Stimulated activated CD8-positive, alpha-beta memory T cell treated with anti-CD3 and anti-CD28 coated beads, Interleukin-12 subunit alpha, Interleukin-12 subunit beta, amount 100 ng/mL, for 24 hours (primary cell): Measurements from ENCODE around the gene CDH4.

Source experiments
- DNase-seq: peaks from one replicate; pipeline ENCODE4 v3.0.0-alpha.2; 2020; ENCODE audit errors: extremely low read depth

Gene CDH4

GRCh38 chr20:61605862-61606557 lies 353.9 kb downstream of the CDH4 start:
- DNase-seq = no peak

DNA sequence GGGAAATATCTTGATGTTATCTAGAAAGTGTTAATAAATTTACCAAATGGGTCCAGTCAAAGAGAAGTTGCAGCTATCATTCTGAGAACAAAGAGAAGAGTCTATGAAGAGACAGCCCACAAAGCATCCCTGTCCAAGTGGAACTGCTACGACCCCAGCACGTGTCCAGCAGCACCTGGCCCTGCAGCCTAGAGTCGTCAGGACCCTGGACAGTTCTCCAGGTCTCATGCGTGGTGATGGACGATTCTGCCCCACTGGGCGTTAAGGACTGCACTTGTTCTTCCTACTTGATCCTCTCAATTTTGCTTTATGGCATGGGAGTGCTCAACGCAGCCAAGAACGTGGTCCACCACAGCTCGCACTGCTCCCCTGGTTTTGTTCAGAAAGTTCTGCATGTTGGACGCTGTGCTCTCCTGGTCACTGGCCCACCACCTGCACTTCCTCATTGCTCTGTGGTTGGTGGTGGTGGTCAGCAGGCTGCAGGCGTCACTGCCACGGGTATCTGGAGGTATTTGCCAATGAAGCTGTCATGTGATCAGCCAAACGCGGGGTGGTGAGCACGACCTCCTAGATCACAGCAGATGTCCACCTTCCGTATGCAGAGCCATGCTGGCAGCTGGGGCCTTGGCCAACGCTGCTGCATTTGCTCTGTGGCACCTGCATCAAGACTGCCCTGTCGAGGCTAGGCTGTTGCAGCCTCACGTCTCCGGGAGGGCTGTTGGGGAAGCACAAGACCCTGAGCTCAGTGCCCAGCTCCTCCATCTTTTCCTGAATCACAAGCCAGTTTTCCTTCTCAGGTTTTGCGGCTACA lies 356.4 kb downstream of the CDH4 start:
- no peak for DNase-seq

DNA sequence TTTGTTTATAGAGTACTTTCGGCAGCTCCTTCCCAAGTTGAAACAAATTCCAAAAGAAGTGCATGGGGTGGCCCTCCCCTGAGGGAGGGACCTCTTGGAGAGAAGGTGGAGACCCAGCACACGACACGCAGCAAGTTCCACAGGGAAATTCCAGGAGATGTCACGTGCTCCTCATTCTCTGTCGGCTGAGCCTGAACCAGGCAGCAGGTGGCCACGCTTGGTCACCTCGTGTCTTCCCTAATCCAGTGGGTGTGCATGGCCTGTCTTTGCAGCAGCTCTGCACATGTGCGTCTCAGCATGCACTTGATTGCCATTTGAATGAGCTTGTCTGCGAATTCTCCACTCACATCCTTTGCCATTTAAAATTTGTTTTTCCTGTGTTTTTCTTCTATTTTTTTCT lies 357.4 kb downstream of the CDH4 start:
- DNase-seq = no peak

- no peak for DNase-seq
These were observed 359.5 kb downstream of the CDH4 start for GRCh38 chr20:61611401-61612180.

GRCh38 chr20:61613917-61614705 lies 362.1 kb downstream of the CDH4 start:
- DNase-seq = no peak

DNA sequence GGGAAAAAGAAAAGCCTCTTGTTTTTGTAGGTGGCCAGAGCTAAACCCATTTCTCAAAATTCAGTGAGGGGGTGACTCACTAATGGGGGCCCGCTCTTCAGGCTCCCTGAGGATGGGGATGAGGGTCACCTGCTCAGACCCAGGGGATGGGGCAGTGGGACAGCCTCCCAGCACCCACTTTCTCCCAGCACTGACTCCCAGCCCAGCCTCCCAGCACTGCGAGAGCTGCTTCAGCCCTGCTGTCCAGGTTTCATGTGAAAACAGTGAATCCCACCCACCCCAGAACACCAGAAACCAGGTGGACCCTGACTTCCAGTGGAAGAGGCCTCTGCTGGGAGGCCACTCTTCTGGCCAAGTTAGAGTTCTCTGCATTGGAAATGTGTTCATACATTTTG lies 362.6 kb downstream of the CDH4 start:
- no peak for DNase-seq

- no peak for DNase-seq
These were observed 363.7 kb downstream of the CDH4 start for GRCh38 chr20:61615806-61616205.

DNA sequence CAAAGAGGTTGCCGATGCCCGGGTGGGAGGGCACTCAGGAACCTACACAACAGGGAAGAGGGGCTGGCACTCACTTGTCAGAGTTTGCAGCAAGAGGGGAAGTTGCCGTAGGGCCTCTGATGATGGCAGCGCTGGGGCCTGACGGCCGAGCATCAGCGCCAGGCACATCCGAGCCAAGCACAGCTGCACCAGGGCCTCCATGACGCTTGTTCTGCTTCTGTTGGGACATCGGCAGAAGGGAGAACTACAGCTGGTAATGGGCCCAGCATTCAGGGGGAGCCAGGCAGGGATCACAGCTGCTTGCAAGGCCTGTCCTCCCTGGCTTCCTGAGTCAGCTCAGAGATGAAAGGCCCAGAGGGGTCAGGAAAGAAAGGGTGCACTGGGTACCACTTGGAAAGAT lies 367.7 kb downstream of the CDH4 start:
- no peak for DNase-seq

GRCh38 chr20:61620174-61620573 lies 368.1 kb downstream of the CDH4 start:
- DNase-seq = no peak

DNA sequence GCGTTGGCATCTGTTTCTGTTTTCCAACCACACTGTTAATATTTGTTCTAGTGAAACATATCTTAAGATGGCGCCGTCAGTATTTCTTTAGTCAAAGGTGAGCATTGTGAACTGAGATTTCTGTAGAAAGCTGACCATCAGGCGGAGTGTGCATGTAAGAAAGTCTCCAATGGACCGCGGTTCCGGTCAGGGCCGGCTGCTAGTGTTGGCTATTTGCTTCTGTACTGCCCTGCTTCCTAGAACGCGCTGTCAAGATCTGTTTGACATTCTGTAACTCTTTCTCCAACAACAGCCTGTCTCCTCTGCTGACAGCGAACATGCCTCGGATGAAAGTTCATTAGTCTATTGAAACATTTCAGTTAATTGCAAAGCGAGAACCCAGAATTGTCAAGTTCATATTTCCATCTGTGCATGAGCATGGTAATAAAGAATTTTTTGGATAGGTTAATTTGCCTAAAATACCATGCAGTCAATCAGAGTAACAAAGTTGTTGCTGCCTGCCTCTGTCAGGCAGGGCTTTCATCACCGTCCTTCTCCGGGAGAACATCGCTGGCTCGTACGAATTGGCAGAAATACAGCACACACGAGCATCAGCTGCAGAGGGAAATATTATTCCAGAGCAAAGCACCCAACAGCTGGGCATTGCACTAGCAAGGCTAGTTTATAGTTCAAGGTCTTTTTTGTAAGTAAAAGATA lies 369.1 kb downstream of the CDH4 start:
- DNase-seq = no peak

DNA sequence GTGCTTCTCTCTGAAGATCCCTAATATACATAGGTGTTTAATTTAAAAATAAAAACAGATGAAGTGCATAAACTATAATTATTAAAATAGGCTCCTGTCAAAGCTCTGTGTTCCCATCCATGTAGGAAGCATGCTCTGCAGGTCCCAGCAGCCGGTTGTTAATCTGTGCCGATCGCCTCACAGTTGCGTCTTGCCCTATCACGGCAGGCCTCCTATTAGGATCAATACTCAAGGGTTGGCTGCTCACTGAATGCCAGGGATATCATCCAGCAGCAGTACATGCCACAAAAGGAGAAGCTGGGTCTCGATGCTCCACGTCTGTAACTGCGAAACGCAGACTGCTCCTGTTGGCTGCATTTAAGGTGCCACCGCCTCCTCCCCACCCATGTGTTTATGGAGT lies 369.8 kb downstream of the CDH4 start:
- no peak for DNase-seq

DNA sequence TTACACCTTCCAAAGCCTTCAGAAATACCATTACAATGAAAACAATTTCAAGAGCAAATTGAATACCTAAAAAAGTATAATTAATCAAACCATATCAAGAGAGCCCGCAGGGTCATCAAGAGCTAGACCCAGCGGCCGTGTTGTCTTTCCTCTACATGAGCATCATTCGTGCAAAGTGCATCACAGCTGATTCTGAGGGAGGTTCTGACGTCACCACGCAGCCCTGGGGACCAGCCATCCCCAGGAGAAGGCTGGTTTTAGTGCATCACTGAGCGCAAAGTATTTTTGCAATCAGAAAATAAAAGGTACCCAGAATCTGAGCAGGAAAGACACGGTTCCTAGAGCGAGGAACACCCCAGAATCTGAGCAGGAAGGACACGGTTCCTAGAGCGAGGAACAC lies 371.4 kb downstream of the CDH4 start:
- DNase-seq = no peak

GRCh38 chr20:61625246-61625645 lies 373.2 kb downstream of the CDH4 start:
- no peak for DNase-seq

DNA sequence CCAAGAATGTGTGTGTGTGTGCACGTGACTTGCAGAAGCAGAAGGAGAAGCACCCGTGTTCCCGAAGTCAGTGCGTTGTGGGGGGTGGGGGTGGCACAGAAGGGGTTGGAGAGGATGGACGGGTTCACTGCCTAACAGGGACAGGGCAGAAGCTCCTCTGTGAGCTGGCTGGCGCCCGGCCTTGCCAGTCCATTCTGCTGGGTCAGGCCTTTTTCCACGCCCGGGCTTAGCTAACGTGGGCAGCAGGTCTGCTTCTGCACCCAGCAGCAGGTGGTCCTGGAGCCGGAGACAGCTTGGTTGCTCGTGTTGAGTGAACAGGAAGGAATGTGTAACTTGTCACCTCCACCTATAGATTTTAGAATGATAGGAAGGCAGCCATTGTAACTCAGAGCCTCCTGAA lies 374.4 kb downstream of the CDH4 start:
- DNase-seq = no peak

DNA sequence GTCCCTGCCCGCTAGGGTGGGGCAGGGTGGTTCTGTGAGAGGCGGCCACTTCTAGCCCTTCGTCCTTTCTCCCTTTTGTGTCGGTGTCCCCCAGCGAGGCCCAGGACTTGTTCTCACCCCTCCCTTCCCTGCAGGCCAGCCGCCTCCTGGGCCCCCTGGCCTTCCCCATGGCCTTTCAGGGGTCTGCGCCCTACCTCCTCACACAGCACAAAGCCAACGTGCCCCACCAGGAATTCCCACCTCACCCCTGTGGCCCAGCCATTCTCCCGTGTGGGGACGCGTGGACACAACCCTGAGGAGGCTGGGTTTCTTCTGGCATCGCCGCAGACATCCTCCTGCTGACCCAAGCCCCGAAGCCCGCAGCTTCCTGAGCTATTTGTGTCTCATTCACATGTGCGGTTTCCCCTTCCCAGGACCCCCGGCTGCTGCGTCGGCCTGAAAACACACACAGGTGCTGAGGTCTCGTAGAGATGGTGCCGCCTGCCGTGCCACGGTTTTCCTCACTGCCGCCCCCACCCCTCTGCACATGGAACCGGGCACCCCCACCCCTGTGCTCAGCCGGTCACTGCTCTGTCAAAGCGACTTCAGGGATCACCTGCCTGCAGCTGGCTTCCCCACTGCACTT lies 375.8 kb downstream of the CDH4 start:
- DNase-seq = no peak

GRCh38 chr20:61628480-61628879 lies 376.4 kb downstream of the CDH4 start:
- no peak for DNase-seq

DNA sequence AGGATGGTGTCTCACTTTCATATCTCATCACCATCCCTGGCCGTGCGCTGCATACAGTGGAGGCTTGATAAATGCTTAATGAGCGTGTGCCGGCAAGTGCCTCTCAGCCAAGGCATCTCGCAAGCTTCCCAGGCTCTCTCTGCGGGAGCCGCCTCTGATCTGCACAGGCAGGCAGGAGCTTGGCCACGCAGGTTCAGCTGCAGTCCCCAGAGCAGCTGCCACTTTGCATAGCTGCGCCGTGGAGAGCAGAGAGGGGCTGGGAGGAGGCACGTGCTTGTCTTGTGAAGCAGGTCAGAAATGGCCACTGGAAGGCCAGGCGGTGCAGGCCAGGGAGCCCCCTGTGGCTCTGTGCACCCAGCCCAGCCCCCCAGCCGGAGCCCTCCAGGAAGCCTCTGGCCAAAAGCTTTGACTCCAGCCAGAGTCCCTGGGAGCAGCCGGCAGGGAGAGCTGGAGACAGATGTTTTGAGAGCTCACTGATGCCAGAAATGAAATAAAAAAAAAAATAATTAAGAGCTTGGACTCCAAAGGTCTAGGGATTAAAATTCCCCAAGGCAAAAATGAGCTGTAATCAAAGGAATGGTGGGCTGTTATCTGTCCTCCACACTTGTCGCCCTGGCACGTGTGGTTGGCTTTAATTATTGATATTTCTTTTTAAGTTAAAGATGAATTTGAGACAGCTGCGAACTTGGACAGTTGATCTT lies 377.0 kb downstream of the CDH4 start:
- no peak for DNase-seq

DNA sequence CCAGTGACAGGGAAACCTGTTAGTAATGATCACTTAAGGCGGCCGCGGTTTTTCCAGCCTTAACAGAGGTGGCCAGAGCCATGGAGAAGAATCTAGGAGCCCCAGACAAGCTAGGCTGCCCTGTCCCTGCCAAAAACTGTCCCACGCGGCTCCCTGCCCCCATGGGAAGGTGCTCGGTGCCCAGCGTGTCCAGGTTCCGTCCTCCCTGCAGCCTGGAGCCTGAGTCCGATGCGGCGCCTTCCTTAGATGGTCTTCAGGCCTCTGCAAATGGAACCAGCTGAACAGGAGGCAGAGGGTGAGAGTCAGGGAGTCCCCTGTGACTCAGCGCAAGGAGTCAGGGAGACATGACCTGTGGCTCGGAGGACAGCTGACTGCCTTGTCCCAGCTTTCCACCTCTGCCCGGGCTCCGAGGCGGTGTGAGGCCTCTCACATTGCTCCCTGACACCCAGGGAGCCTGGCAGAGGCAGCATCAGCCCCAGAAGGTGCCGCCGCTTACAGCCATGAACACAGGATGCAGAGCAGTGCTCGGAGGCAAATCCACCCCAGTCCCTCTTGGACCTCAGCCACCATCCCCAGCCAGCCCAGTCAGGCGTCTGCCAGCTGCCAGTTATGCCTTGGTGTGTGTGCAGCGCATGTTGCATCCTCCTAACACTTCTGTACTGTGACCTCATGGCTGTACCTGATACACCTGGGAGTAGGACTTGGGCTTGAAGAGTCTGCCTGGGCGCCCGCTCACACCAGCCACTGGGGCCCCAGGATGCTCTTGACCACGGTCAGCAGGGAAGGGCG lies 377.7 kb downstream of the CDH4 start:
- no peak for DNase-seq

DNA sequence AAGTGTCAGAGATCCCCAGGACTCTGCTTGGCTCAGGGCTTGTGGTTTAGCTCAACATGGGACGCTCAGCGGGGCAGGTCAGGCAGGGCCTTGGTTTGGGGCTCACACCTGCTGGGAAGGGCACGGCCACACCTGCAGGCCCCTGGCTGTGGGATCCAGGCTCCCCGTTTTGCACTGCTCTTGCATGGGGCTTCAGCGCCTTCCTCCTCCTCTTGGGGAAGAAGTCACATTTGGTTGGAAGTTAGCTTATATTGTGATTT lies 378.3 kb downstream of the CDH4 start:
- DNase-seq = no peak

- no peak for DNase-seq
These were observed 378.8 kb downstream of the CDH4 start for GRCh38 chr20:61630816-61631215.
